Small intestine (tissue), 7 donors: Measurements from ENCODE around the gene FYCO1. TPM values are rescaled to one million over a fixed set of nuclear protein-coding genes. Genes with fewer than 3 reads are reported as not detected.
"Not testable (repeated sequence)": the region's sequence is repeated elsewhere in the genome, so short reads cannot be mapped to it uniquely, and the experiment has no call there.

Experiments
- DNase-seq, 2 donors: peaks; one replicate each; pipeline versions ENCODE4 v3.0.0 to v3.0.0-alpha.2; 2013
- FAIRE-seq: peaks from 2 replicates; lab custom pipeline; 2012; peaks lifted over from hg19 to GRCh38; lab: Jason Lieb, UNC
- H3K27ac ChIP-seq, 3 donors: one replicate each; pipeline ENCODE4 v1.5.1; 2013; ENCODE audit warnings: low read length in 2 of 3, mild to moderate bottlenecking in 2 of 3, control low read depth in 1 of 3, inconsistent platforms in 1 of 3, low read depth in 1 of 3, moderate library complexity in 1 of 3
- H3K27me3 ChIP-seq, 3 donors: one replicate each; pipeline ENCODE4 v1.6.1; 2013; ENCODE audit warnings: low read length in 3 of 3, inconsistent platforms in 1 of 3; ENCODE audit not compliant: control insufficient read depth in 3 of 3, insufficient read depth in 3 of 3
- H3K36me3 ChIP-seq, 3 donors: one replicate each; pipeline ENCODE4 v1.6.1; 2013; ENCODE audit warnings: low read length in 3 of 3, inconsistent platforms in 1 of 3, low read depth in 1 of 3, mild to moderate bottlenecking in 1 of 3, moderate library complexity in 1 of 3; ENCODE audit not compliant: control insufficient read depth in 3 of 3, insufficient read depth in 2 of 3
- H3K4me1 ChIP-seq, 3 donors: one replicate each; pipeline ENCODE4 v1.6.1; 2013; ENCODE audit warnings: low read length in 2 of 3, inconsistent platforms in 1 of 3, low read depth in 1 of 3, mild to moderate bottlenecking in 1 of 3, moderate library complexity in 1 of 3; ENCODE audit not compliant: control insufficient read depth in 3 of 3, insufficient read depth in 2 of 3
- H3K4me3 ChIP-seq, 3 donors: one replicate each; pipeline ENCODE4 v1.5.1; 2013; ENCODE audit warnings: low read length in 3 of 3, control low read depth in 1 of 3, inconsistent platforms in 1 of 3, low read depth in 1 of 3, mild to moderate bottlenecking in 1 of 3, moderate library complexity in 1 of 3
- H3K9me3 ChIP-seq, 2 donors: one replicate each; pipeline ENCODE4 v1.6.1; 2013; ENCODE audit warnings: low read depth in 1 of 2, low read length in 1 of 2; ENCODE audit not compliant: control insufficient read depth in 2 of 2, insufficient read depth in 1 of 2
- WGBS, 3 donors: extraction: QIAGEN DNeasy Blood & Tissue Kit; methylation state at CpG; one replicate each; pipeline ENCODE4 v1.1.7; 2013; 5-methylcytosine and 5-hydroxymethylcytosine counted together
- polyA plus RNA-seq, 4 donors: library from polyadenylated mRNA; stranded (reverse) in 3 of 4; unstranded in 1 of 4; fragments of 200-250 nt in 3 of 4; fragments of 120-200 nt in 1 of 4; gene quantifications; one replicate each; pipeline versions ENCODE4 v1.2.1 to v1.2.3, GENCODE V29; 2013
- donor health status: healthy with polysubstance abuse.
- donor health status: control.
- donor health status: control.
- donor health status: Bipolar disorder and iron deficiency.
- donor health status: healthy.

FYCO1 gene
- polyA plus RNA-seq, 4 donors: 6.5 to 21.1 (median 9.0) TPM

- Histone ChIP-seq H3K36me3 (no peaks in the 10 kb centered on the region), H3K9me3 (no peaks in the 10 kb centered on the region), H3K4me1 (no peaks in the 10 kb centered on the region), H3K27me3 (no peaks in the 10 kb centered on the region), H3K27ac (peak overlapping the region in 1 of 3 donors; percentile 14), H3K4me3 (no peak overlapping the region)
- no peak for FAIRE-seq
- 61 to 87% (median 75%) methylated on average over 5 of the region's 5 CpGs for WGBS, 3 donors
- DNase-seq: no peak
Observed at GRCh38 chr3:46006238-46007032, 10.8 kb upstream of the FYCO1 start.

- H3K27ac ChIP-seq, H3K4me3 ChIP-seq, H3K27me3 ChIP-seq, H3K4me1 ChIP-seq, DNase-seq, FAIRE-seq, H3K9me3 ChIP-seq, H3K36me3 ChIP-seq: not testable (repeated sequence)
Observed at GRCh38 chr3:46003706-46004105, 8.1 kb upstream of the FYCO1 start.

- Histone ChIP-seq H3K36me3 (no peaks in the 10 kb centered on the region), H3K9me3 (no peaks in the 10 kb centered on the region), H3K4me3 (no peak overlapping the region), H3K4me1 (peaks cover 1 to 3% (median 2%) of the 10 kb centered on the region in 3 donors), H3K27me3 (peaks cover 0 to 8% (median 0%) of the 10 kb centered on the region in 3 donors), H3K27ac (no peak overlapping the region)
- WGBS, 3 donors: 88 to 90% (median 89%) methylated on average over 2 of the region's 2 CpGs
- FAIRE-seq (no peak), DNase-seq (no peak)
Observed at GRCh38 chr3:46001178-46001577, 5.6 kb upstream of the FYCO1 start.

GRCh38 chr3:45997942-45998341, 2.3 kb upstream of the FYCO1 start:
- no peak for DNase-seq
- no peak overlapping the region for H3K27ac ChIP-seq
- 65 to 84% (median 72%) methylated on average over 2 of the region's 2 CpGs for WGBS, 3 donors
- peaks cover 0 to 8% (median 0%) of the 10 kb centered on the region in 3 donors for H3K27me3 ChIP-seq
- FAIRE-seq: no peak
- no peak overlapping the region for H3K4me3 ChIP-seq
- no peaks in the 10 kb centered on the region for H3K36me3 ChIP-seq
- no peaks in the 10 kb centered on the region for H3K9me3 ChIP-seq
- H3K4me1 ChIP-seq: peaks cover 3 to 9% (median 8%) of the 10 kb centered on the region in 3 donors

- H3K9me3 ChIP-seq, H3K27me3 ChIP-seq, DNase-seq, H3K36me3 ChIP-seq, H3K27ac ChIP-seq, H3K4me3 ChIP-seq, FAIRE-seq: not testable (repeated sequence)
- 93 to 95% (median 94%) methylated on average over 19 of the region's 19 CpGs for WGBS, 3 donors
- H3K4me1 ChIP-seq: peaks cover 3 to 13% (median 9%) of the 10 kb centered on the region in 3 donors
Observed at GRCh38 chr3:45997499-45997898, 1.9 kb upstream of the FYCO1 start.

- DNase-seq (peak; percentile 42 to 66), FAIRE-seq (no peak)
- 4 to 10% (median 8%) methylated on average over 16 of the region's 16 CpGs for WGBS, 3 donors
Observed at GRCh38 chr3:45994419-45995235, 997 bp downstream of the FYCO1 start.

GRCh38 chr3:45993421-45994027, 2.1 kb downstream of the FYCO1 start:
- H3K4me1 ChIP-seq: peaks cover 8 to 22% (median 17%) of the 10 kb centered on the region in 3 donors
- H3K4me3 ChIP-seq: no peak overlapping the region
- no peaks in the 10 kb centered on the region for H3K9me3 ChIP-seq
- peak overlapping the region in 2 of 3 donors; percentile 34 to 74 for H3K27ac ChIP-seq
- FAIRE-seq (no peak), DNase-seq (peak in 1 of 2 donors; percentile 26)
- no peaks in the 10 kb centered on the region for H3K27me3 ChIP-seq
- H3K36me3 ChIP-seq: peaks cover 0 to 2% (median 2%) of the 10 kb centered on the region in 3 donors
- 59 to 71% (median 66%) methylated on average over 3 of the region's 3 CpGs for WGBS, 3 donors

More at GRCh38 chr3:45994419-45995235, 997 bp downstream of the FYCO1 start:
- Histone ChIP-seq H3K36me3 (peaks cover 0 to 2% (median 0%) of the 10 kb centered on the region in 3 donors), H3K27me3 (peaks cover 0 to 7% (median 0%) of the 10 kb centered on the region in 3 donors), H3K27ac (peak overlapping the region; percentile 83 to 98 (median 90)), H3K4me1 (peaks cover 8 to 16% (median 13%) of the 10 kb centered on the region in 3 donors), H3K4me3 (peak overlapping the region; percentile 67 to 96 (median 81)), H3K9me3 (no peaks in the 10 kb centered on the region)

GRCh38 chr3:45992821-45993221, 2.8 kb downstream of the FYCO1 start:
- no peak for FAIRE-seq
- H3K27me3 ChIP-seq: no peaks in the 10 kb centered on the region
- WGBS, 3 donors: 62 to 83% (median 63%) methylated on average over 2 of the region's 2 CpGs

More at GRCh38 chr3:45992821-45993221, 2.8 kb downstream of the FYCO1 start:
- peaks cover 0 to 2% (median 2%) of the 10 kb centered on the region in 3 donors for H3K36me3 ChIP-seq
- peaks cover 13 to 24% (median 17%) of the 10 kb centered on the region in 3 donors for H3K4me1 ChIP-seq
- H3K27ac ChIP-seq: peak overlapping the region in 2 of 3 donors; percentile 34 to 72
- DNase-seq: peak in 1 of 2 donors; percentile 31
- no peak overlapping the region for H3K4me3 ChIP-seq
- no peaks in the 10 kb centered on the region for H3K9me3 ChIP-seq
